GM12891 (cell line): ENCODE data around the gene FNDC7.

Source experiments
- PAX5 ChIP-seq: IDR thresholded peaks from 2 replicates; pipeline ENCODE4 v1.6.1; 2011; ENCODE audit warnings: low read length, moderate library complexity, mild to moderate bottlenecking; ENCODE audit not compliant: insufficient read depth, severe bottlenecking
- POLR2A ChIP-seq: IDR thresholded peaks from 2 replicates; pipeline ENCODE4 v1.6.1; 2011; ENCODE audit warnings: low read depth, low read length, control low read depth
- POLR2AphosphoS5 ChIP-seq: IDR thresholded peaks from 2 replicates; pipeline ENCODE4 v1.6.1; 2011; ENCODE audit warnings: low read depth, low read length, control low read depth
- POU2F2 ChIP-seq: IDR thresholded peaks from 2 replicates; pipeline ENCODE4 v1.6.1; 2011; ENCODE audit warnings: low read depth, mild to moderate bottlenecking, control low read depth, low read length, moderate library complexity
- SPI1 ChIP-seq: IDR thresholded peaks from 2 replicates; pipeline ENCODE4 v1.6.1; 2011; ENCODE audit warnings: low read depth, low read length, control low read depth
- TAF1 ChIP-seq: IDR thresholded peaks from 2 replicates; pipeline ENCODE4 v1.6.1; 2011; ENCODE audit warnings: low read depth, low read length, control low read depth

DNA sequence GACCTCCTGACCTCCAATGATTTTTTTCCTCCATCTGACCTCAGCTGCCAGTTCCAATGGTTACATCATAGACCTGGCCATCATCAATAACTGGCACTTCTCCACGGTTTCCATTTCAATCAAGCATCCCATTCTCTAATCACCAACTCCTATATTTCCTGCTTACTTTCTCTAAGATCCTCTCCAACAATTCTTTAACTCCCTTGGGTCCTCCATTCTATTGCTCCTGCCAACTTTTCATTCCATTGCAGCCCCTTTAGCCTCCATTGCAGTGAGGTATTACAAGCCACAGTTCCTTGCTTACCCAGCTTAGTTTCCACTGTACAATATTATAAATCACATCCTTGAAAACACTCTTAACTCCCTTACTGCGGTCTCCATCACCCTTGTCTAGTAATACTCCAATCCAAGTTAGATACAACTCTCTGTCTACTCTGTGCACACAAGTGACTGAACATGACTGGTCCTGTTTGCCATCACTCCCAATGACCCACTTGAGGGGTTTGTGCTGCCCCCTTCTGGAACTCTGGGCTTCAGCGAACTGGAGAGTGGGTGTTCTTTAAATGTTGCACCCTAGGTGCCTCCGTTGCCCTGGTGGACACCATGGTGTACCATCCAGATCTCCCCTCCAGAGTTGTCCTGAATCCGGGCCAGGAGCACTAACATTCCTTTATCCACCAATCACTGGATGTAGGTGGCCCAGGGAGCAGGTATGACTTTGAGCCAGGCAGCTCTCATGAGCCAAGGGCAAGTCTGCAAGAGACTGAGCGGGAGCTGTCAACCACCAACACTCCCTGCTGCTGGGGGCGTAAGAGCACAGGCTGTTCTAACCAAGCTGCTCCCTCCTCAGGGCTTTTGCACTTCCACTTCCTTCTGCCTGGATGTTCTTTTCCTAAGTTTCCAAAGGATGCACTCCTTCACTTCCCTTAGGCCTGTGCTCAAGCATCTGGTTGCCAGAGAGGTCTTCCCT is 3.7 kb upstream of the FNDC7 start:
- no peak for TF ChIP-seq POLR2A
- TF ChIP-seq POLR2AphosphoS5: no peak
- TF ChIP-seq TAF1: no peak
- TF ChIP-seq SPI1: no peak
- no peak for TF ChIP-seq PAX5
- TF ChIP-seq POU2F2: no peak
